H1 (cell line): ENCODE measurements around the gene CARD14. TPM values are rescaled to one million over a fixed set of nuclear protein-coding genes. Genes with fewer than 3 reads are reported as not detected.

Experiments
- ASH2L ChIP-seq: fragments of 200-600, 300-600 bp; sonication (generic); IDR thresholded peaks from one replicate; pipeline ENCODE4 v1.7.1; 2017; ENCODE audit warnings: low read length
- EP300 ChIP-seq, 2 experiments: IDR thresholded peaks; 1 replicate in 1 of 2; 2 replicates in 1 of 2; pipeline ENCODE4 v1.6.1; 2011 to 2012; ENCODE audit warnings: low read depth in 2 of 2, low read length in 2 of 2, mild to moderate bottlenecking in 2 of 2, borderline replicate concordance in 1 of 2, inconsistent platforms in 1 of 2, moderate library complexity in 1 of 2
- JUN ChIP-seq: IDR thresholded peaks from 2 replicates; pipeline ENCODE4 v1.6.1; 2011; ENCODE audit warnings: low read depth, mild to moderate bottlenecking, improper control_type of control experiment, low read length
- KDM5A ChIP-seq: fragments of 200-600 bp; IDR thresholded peaks from 2 replicates; pipeline ENCODE4 v1.7.1; 2012; ENCODE audit warnings: mild to moderate bottlenecking, low read length, inconsistent platforms, mixed read lengths
- MAFK ChIP-seq: IDR thresholded peaks from 2 replicates; pipeline ENCODE4 v1.6.1; 2012; ENCODE audit warnings: low read depth, mild to moderate bottlenecking, improper control_type of control experiment, low read length
- polyA plus RNA-seq, 7 experiments: library from polyadenylated mRNA; depleted of rRNA in 3 of 7; stranded (reverse) in 5 of 7; unstranded in 2 of 7; fragments of >200 nt in 5 of 7; fragments of 200-250 nt in 2 of 7; gene quantifications; 1 replicate in 5 of 7; 2 replicates in 1 of 7; 4 replicates in 1 of 7; pipeline versions ENCODE4 v1.2.1 to v1.2.3, GENCODE V29; 2011 to 2013; ENCODE audit warnings: missing spikeins in 2 of 7, mixed read lengths in 2 of 7
- total RNA-seq: library from RNA; stranded (reverse); fragmentation: NEBNext Ultra II Directional; extraction: Animal tissue kit (Norgen Biotek cat#: 25700); gene quantifications from 2 replicates; pipeline ENCODE4 v1.2.1, GENCODE V29; 2021

CARD14 gene
- total and polyA plus RNA-seq, 2 of the 8 experiments (the other 6 are each of a cell fraction or from before 2014, with no cell fraction given): 0.08 TPM; not detected in 1

DNA sequence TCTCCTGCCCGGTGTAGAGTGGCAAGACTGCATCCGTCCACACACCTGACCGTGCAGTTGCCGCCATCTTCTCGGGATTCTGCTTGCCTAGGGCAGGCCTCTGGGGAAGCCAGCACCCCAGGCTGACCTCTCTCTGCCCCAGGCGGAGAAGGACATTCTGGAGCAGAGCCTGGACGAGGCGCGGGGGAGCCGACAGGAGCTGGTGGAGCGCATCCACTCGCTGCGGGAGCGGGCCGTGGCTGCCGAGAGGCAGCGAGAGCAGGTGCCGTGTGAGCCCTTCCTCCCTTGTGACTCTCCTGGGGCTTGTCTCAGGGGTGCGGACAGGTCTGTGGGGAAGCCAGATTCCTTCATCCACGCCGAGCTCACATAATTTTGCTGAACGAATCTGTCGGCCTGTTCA, 19.8 kb downstream of the CARD14 start (continued):
- TF ChIP-seq JUN (no peak), KDM5A (no peak), ASH2L (no peak), EP300 (IDR thresholded peaks at IDR 0.05; ENCODE audit: borderline replicate concordance in 1 of 2, low read depth in 2 of 2, low read length in 2 of 2) (no peak), MAFK (no peak)
